Middle frontal gyrus (tissue), 1 donor: Measurements from ENCODE around the gene MACIR.

Experiments
- DNase-seq: peaks from one replicate; pipeline ENCODE4 v3.0.0-alpha.2; 2015; ENCODE audit warnings: low spot score; ENCODE audit errors: extremely low spot score

The MACIR gene

GRCh38 chr5:103291606-103292005, 33.0 kb downstream of the MACIR start:
- no peak for DNase-seq

DNA sequence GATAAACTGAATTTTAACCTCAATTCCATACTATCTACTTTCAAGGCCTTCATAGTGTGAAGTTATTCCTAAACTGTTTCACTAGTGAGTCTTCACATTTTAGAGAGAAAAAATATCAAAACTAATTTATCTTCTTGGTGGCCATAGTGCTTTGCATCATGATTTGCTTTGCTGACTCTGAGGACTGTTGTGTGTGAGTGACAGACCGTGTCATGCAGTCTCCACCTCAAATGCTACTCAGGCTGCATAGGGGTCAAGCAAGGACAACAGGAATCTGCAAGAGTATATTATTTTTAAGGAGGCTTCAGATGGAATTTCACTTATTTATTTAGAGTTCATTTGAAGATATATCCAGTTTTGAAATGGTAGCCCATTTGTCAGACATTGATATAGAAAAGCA, 34.5 kb downstream of the MACIR start:
- DNase-seq: no peak

DNA sequence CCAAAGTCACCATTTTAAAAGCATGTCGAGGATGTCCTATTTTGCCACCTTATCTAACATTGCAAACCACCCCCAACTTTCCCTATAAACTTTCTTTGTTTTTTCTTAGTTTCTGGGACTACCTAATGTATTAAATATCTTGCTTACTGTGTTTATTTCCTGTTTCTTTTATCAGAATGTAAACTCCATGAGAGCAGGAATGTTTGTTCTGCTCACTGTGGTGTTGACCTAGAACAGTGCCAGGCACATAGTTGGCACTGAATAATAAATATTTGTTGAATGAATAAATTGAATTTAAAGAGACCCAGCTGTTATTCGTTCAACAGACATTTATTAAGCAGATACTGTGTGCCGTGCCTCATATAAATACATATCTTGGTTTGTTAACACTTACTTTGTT, 35.2 kb downstream of the MACIR start:
- no peak for DNase-seq

GRCh38 chr5:103294906-103295305, 36.3 kb downstream of the MACIR start:
- DNase-seq: no peak

GRCh38 chr5:103295424-103295823, 36.9 kb downstream of the MACIR start:
- DNase-seq: no peak

DNA sequence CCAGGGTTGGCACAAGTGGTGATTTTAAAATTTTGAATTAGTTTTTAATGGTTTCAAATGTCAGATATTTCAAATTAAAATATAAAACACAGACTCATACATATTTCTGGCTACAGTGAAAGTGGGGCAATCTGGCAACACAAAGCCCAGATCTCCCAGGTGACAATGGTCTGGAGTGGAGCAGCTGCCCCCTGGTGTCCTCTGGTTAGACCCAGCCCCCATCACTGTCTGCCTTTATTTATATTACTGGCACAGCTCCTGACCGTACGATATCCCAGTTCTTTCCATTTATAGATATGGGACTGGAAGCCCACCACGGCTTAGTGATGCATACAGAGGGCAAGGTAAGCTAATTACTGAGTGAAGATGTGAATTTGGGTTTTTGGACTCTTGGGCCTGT, 37.3 kb downstream of the MACIR start:
- DNase-seq: no peak

DNA sequence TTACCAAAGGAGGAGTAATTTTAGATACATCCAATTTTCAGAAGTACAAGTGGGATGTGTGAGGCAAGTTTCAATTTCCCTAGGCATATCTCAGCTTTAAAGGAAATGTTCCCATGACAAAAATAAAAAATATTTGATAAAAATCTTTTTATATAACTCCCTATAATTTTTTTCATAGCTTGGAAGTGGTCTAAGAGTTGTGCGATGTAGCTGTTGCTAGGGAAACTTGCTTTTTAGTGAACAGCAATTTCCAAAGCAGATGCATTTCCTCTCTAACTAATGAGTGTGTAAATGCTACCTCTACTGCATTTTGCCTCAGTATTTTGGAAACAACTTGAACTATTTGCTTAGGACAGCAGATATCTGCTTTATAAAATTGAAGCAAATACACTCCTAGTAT, 39.6 kb downstream of the MACIR start:
- DNase-seq: no peak

DNA sequence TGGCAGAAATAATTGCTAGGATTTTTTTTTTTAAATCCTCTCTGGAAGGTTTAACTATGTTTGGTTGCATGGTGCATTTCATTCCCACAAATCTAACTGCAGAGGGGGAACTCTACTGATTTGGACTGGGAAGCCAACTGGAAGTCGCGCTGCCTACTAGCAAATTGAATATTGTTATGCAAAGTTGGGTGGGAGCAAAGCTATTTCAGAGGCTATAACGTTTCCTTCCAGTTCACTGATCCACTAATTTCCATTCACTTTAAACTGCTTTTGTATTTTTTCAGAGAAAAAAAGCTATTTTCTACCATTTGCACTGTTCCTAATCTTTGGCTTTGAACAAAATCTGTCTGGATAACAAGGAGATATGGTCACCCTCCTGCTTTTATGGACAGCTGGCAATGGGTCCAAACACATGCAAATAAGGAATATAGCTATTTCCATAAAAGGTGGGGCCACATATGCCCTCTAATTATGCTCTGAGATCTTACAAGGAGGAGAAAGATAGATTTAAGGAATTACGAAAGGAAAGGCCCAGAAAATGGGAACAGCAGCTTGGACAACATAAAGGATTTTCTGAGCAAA, 40.1 kb downstream of the MACIR start:
- DNase-seq: no peak

- no peak for DNase-seq
Observed at GRCh38 chr5:103305809-103306208, 47.2 kb downstream of the MACIR start.

DNA sequence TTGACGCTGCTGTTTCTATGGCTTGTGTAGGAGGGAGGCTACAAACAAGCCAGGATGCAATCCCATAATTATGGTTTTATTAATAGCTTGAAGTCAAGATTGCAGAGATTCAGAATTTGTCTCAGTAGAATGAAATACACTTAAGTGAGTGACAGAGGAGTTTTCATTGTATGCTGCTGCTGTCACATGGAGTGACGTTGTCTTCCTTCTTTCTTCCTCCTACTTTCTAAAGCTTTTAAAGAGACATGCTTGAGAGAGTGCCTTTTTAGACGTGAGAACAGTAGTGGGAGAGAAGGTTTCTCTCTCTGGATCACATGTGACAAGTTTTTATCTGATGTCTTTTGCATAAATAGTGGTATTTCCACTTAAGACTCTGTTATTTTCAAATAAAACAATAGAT, 48.9 kb downstream of the MACIR start:
- DNase-seq: no peak

GRCh38 chr5:103308774-103309173, 50.2 kb downstream of the MACIR start:
- DNase-seq: no peak

DNA sequence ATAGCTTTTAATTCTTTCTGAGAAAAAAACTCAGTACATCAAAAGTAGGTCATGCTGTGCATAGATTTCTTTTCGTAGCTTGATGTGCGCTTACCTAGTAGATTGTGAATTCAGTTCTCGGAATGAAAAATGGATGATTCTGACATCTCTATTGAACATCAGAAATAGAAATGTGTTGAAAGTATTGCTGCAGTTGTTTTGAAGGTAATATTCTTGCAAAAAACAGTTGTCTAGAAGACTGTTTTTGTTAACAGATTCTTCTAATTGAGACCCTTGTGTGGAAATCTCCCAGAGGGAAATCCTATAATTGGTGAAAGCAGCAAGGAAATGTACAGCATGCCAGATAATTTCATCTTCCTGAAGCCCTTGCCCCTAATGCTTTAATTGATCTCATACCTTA, 54.5 kb downstream of the MACIR start:
- DNase-seq: no peak

DNA sequence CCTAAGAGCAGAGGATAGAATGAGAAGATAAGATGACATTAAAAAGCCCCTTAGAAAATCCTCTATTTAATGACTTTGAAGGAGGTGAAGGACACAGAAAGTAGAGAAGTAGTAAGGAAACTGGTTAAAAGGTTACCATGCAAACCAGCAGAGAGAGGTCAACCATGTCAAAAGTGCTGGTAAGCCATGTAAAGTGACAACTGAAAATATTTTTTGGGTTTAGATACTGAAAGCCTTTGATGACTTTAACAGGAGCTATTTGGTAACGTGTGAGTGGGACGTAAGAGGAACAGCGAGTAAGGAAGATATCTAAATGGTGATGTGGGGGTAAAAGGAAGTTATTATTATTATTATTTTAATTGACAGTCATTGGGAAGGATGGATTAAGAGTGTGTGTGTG, 56.9 kb downstream of the MACIR start:
- no peak for DNase-seq

DNA sequence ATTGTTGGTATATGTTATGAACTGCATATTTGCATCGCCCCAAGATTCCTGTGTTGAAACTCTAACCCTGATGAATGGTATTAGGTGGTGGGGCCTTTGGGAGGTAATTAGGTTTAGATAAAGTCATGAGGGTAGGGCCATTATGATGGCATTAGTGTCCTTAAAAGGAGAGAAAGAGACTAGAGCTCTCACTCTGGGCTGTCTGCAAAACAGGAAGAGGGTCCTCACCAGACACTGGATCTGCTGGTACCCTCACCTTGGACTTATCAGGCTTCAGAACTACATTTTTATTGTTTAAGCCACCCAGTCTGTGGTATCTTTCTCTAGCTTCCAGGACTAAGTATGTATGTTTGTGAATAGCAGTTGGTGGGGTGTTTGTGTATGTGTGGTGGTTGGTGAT, 68.9 kb downstream of the MACIR start:
- DNase-seq: no peak

DNA sequence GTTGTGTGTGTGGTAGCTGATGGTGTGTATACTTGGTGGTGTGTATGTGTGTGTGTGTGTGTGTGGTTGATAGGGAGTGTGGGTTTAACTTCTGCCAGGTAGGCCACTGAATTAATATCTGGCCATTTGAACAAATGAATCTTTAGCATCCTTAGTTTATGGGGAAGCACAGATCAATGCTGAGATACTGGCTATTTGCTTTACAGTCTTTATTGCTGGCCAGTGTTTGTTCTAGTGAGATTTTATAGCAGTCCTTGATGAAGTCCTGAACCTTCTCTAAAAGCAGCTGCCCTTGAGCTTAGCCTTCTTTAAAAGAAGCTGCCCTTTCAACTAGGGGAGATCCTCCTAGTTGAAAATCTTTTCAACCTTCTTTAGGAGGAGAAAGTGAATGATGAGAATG, 69.3 kb downstream of the MACIR start:
- DNase-seq: no peak
